Measurements from ENCODE around the gene TMEM144. TPM values are rescaled to one million over a fixed set of nuclear protein-coding genes. Genes with fewer than 3 reads are reported as not detected.
A peak's percentile ranks its signal among the peaks of the same experiment; 100 is the strongest.

TMEM144 gene
- total RNA-seq, 1 experiment from 2014 or later = 13.4 TPM

DNA sequence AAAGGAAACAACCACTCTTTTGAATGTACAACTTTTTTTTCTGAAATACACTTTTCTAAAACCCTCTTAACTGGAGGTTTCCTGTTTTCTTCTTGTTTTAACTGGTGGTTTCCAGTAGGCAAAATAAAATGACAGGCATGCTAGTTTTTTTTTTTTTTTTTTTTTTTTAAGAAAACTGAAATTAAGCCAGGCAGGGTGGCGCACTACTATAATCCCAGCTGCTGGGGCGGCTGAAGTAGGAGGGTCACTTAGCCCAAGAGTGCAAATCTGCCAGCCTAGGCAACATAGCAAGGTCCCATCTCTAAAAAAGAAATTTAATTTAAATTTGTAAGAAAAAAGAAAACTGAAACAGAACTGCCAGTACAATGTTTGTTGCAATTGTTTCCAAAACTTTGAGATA, 44.0 kb downstream of the TMEM144 start:
- CTCF ChIA-PET = interaction anchor here (0.6 to 2.4 kb wide), 2 partner anchors 60 to 938 kb away, joined by 3 to 19 read pairs; no protein-coding TSS in a partner anchor
- POLR2A ChIA-PET (ENCODE audit: unreplicated experiment) = no interaction called here

DNA sequence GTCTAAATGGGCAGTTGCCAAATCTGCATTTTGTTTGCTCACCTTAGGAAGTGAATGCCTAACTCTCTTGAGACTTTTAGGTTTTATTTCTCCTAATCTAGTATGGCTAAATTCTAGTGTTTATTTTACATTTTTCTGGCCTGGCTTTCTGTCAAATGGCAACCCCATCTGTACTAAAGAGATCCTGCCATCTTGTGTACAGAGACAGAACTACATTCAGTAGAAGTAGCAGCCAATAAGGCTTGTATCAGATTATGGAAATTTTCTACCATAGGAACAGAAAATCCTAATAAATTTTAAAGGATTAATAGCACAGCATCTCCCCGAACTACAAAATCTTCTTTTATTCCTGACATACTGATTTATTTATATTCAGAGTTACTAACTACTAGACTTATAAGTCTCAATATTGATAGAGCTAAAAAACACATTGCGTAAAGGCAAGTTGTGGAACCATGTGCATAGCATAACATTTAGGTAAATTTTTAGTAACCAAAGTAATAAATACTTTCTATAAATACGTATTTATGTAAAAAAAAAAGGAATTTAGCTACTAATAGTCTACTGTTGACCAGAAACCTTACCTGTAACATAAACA, 45.5 kb downstream of the TMEM144 start:
- ChIA-PET POLR2A (ENCODE audit: unreplicated experiment) (no interaction called here), CTCF (interaction anchor here (0.6 to 2.4 kb wide), 2 partner anchors 62 to 234 kb away, joined by 3 to 19 read pairs; no protein-coding TSS in a partner anchor)
- intact Hi-C loops (cut with micrococcal nuclease; ENCODE audit: unreplicated experiment) = loop anchor here (1.0 to 10.0 kb wide), 5 partner anchors 44 to 599 kb away; partner anchors contain the start of genes GASK1B and TMEM144
- Histone ChIP-seq H3K36me3 (ENCODE audit: low read depth) (no peaks in the 10 kb centered on the region), H3K27ac (no peak overlapping the region), H4K20me1 (ENCODE audit: insufficient read depth) (no peaks in the 10 kb centered on the region), H3K79me2 (ENCODE audit: low read depth) (no peaks in the 10 kb centered on the region), H3K4me2 (no peak overlapping the region), H3K9me3 (ENCODE audit: insufficient read depth, low read depth) (no peaks in the 10 kb centered on the region), H2AFZ (no peak overlapping the region), H3K9me2 (ENCODE audit: insufficient read depth) (no peaks in the 10 kb centered on the region), H3K4me1 (replicated peaks; ENCODE audit: insufficient read depth) (no peaks in the 10 kb centered on the region), H3K4me3 (no peak overlapping the region), H3F3A (ENCODE audit: insufficient read depth, low read depth) (no peaks in the 10 kb centered on the region), H3K27me3 (ENCODE audit: insufficient read depth, low read depth) (no peaks in the 10 kb centered on the region)
- no TSS peak for BruUV-seq (replicated peaks)
- no peak for TF ChIP-seq EZH2 (IDR thresholded peaks at IDR 0.05; ENCODE audit: low read depth)
- TF ChIP-seq, protein P1, sequence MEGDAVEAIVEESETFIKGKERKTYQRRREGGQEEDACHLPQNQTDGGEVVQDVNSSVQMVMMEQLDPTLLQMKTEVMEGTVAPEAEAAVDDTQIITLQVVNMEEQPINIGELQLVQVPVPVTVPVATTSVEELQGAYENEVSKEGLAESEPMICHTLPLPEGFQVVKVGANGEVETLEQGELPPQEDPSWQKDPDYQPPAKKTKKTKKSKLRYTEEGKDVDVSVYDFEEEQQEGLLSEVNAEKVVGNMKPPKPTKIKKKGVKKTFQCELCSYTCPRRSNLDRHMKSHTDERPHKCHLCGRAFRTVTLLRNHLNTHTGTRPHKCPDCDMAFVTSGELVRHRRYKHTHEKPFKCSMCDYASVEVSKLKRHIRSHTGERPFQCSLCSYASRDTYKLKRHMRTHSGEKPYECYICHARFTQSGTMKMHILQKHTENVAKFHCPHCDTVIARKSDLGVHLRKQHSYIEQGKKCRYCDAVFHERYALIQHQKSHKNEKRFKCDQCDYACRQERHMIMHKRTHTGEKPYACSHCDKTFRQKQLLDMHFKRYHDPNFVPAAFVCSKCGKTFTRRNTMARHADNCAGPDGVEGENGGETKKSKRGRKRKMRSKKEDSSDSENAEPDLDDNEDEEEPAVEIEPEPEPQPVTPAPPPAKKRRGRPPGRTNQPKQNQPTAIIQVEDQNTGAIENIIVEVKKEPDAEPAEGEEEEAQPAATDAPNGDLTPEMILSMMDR (conservative IDR thresholded peaks at IDR 0.05) = peak; percentile 81
- DNase-seq = no peak

More for the DNA sequence above, 44.0 kb downstream of the TMEM144 start:
- Histone ChIP-seq H4K20me1 (ENCODE audit: insufficient read depth) (no peaks in the 10 kb centered on the region), H2AFZ (no peak overlapping the region), H3K36me3 (ENCODE audit: low read depth) (no peaks in the 10 kb centered on the region), H3K79me2 (ENCODE audit: low read depth) (no peaks in the 10 kb centered on the region), H3K27me3 (ENCODE audit: insufficient read depth, low read depth) (no peaks in the 10 kb centered on the region), H3K4me1 (replicated peaks; ENCODE audit: insufficient read depth) (no peaks in the 10 kb centered on the region), H3K9me3 (ENCODE audit: insufficient read depth, low read depth) (no peaks in the 10 kb centered on the region), H3K4me3 (no peak overlapping the region), H3F3A (ENCODE audit: insufficient read depth, low read depth) (no peaks in the 10 kb centered on the region), H3K9me2 (ENCODE audit: insufficient read depth) (no peaks in the 10 kb centered on the region), H3K4me2 (no peak overlapping the region), H3K27ac (no peak overlapping the region)
- no peak for DNase-seq
- TF ChIP-seq, protein P1 (conservative IDR thresholded peaks at IDR 0.05) = no peak
- no peak for TF ChIP-seq EZH2 (IDR thresholded peaks at IDR 0.05; ENCODE audit: low read depth)
- intact Hi-C loops (cut with micrococcal nuclease; ENCODE audit: unreplicated experiment) = loop anchor here (10.0 kb wide), 1 partner anchor 601 kb away; no protein-coding TSS in a partner anchor
- no TSS peak for BruUV-seq (replicated peaks)

GRCh38 chr4:158259955-158260575, 49.8 kb downstream of the TMEM144 start:
- no TSS peak for BruUV-seq (replicated peaks)
- no peaks in the 10 kb centered on the region for H3K4me1 ChIP-seq (replicated peaks; ENCODE audit: insufficient read depth)
- no peaks in the 10 kb centered on the region for H3K9me2 ChIP-seq (ENCODE audit: insufficient read depth)
- TF ChIP-seq, protein P1 (conservative IDR thresholded peaks at IDR 0.05) = peak; percentile 70
- no peak for TF ChIP-seq EZH2 (IDR thresholded peaks at IDR 0.05; ENCODE audit: low read depth)
- H3K4me3 ChIP-seq = no peak overlapping the region
- H3K27me3 ChIP-seq (ENCODE audit: insufficient read depth, low read depth) = no peaks in the 10 kb centered on the region
- no peak overlapping the region for H3K4me2 ChIP-seq
- H3K79me2 ChIP-seq (ENCODE audit: low read depth) = no peaks in the 10 kb centered on the region
- DNase-seq = no peak
- no peaks in the 10 kb centered on the region for H3F3A ChIP-seq (ENCODE audit: insufficient read depth, low read depth)
- H3K36me3 ChIP-seq (ENCODE audit: low read depth) = no peaks in the 10 kb centered on the region
- intact Hi-C loops (cut with micrococcal nuclease; ENCODE audit: unreplicated experiment) = loop anchor here (1.0 to 10.0 kb wide), 6 partner anchors 48 to 1186 kb away; partner anchors contain the start of genes GASK1B and TMEM144
- CTCF ChIA-PET = no interaction called here
- no peaks in the 10 kb centered on the region for H3K9me3 ChIP-seq (ENCODE audit: insufficient read depth, low read depth)
- POLR2A ChIA-PET (ENCODE audit: unreplicated experiment) = no interaction called here
- H2AFZ ChIP-seq = no peak overlapping the region
- H4K20me1 ChIP-seq (ENCODE audit: insufficient read depth) = no peaks in the 10 kb centered on the region
- H3K27ac ChIP-seq = no peak overlapping the region

Measured in PC-9 (cell line).